Measurements from ENCODE around the gene TMEM255B.
"Not testable (repeated sequence)": the region's sequence is repeated elsewhere in the genome, so short reads cannot be mapped to it uniquely, and the experiment has no call there.

TMEM255B gene

DNA sequence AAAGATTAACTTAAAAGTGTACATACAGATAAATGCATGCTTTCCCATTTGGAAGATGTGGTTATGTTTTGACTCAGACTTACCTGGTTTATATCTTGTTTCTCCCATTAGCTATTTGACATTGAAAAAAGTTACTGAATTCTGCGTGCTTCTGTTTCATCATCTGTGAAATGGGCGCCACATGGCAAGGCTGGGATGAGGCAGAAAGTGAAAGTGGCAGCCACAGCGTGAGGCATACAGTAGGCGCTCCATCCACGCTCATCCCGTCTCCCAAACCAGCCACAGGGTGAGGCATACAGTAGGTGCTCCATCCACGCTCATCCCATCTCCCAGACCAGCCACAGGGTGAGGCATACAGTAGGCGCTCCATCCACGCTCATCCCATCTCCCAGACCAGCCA, 14.0 kb upstream of the TMEM255B start:
- H3K4me2 ChIP-seq (ENCODE audit: low read depth, low read length, poor library complexity, severe bottlenecking), result no peak overlapping the region
- no peaks in the 10 kb centered on the region for H3F3A ChIP-seq (ENCODE audit: insufficient read depth)
- H4K20me1 ChIP-seq (ENCODE audit: low read depth, low read length), result no peaks in the 10 kb centered on the region
- no peak overlapping the region for H3K9ac ChIP-seq (ENCODE audit: low read length)
- no peaks in the 10 kb centered on the region for H3K79me2 ChIP-seq (ENCODE audit: insufficient read depth, low read length)
- H3K9me3 ChIP-seq (ENCODE audit: insufficient read depth, low read length), result no peaks in the 10 kb centered on the region
- no peak overlapping the region for H3K4me3 ChIP-seq (ENCODE audit: insufficient read depth, low read length, poor library complexity, severe bottlenecking)
- H3K27ac ChIP-seq (ENCODE audit: low read depth, low read length), result no peak overlapping the region
- no peak overlapping the region for H2AFZ ChIP-seq (ENCODE audit: low read depth, low read length, severe bottlenecking)
- no peaks in the 10 kb centered on the region for H3K36me3 ChIP-seq (ENCODE audit: low read length)
- H3K27me3 ChIP-seq (ENCODE audit: low read length), result no peaks in the 10 kb centered on the region
- TF ChIP-seq, protein P1, sequence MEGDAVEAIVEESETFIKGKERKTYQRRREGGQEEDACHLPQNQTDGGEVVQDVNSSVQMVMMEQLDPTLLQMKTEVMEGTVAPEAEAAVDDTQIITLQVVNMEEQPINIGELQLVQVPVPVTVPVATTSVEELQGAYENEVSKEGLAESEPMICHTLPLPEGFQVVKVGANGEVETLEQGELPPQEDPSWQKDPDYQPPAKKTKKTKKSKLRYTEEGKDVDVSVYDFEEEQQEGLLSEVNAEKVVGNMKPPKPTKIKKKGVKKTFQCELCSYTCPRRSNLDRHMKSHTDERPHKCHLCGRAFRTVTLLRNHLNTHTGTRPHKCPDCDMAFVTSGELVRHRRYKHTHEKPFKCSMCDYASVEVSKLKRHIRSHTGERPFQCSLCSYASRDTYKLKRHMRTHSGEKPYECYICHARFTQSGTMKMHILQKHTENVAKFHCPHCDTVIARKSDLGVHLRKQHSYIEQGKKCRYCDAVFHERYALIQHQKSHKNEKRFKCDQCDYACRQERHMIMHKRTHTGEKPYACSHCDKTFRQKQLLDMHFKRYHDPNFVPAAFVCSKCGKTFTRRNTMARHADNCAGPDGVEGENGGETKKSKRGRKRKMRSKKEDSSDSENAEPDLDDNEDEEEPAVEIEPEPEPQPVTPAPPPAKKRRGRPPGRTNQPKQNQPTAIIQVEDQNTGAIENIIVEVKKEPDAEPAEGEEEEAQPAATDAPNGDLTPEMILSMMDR (IDR thresholded peaks at IDR 0.05; ENCODE audit: insufficient read depth, low read length, poor library complexity, severe bottlenecking), result no peak
- no peak for TF ChIP-seq EZH2phosphoT487 (conservative IDR thresholded peaks at IDR 0.05; ENCODE audit: low read length)
- H3K9me2 ChIP-seq (replicated peaks; ENCODE audit: insufficient read depth, low read length), result no peaks in the 10 kb centered on the region

DNA sequence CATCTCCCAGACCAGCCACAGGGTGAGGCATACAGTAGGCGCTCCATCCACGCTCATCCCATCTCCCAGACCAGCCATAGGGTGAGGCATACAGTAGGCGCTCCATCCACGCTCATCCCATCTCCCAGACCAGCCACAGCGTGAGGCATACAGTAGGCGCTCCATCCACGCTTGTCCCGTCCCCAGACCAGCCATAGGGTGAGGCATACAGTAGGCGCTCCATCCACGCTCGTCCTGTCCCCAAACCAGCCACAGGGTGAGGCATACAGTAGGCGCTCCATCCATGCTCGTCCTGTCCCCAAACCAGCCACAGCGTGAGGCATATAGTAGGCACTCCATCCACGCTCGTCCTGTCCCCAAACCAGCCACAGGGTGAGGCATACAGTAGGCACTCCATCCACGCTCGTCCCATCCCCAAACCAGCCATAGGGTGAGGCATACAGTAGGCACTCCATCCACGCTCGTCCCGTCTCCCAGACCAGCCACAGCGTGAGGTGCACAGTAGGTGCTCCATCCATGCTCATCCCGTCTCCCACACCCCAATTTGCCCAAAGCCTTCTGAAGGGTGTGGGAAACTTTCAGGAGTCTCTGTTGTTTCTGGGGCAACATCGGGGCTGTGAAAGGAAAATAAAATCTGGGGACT, 13.4 kb upstream of the TMEM255B start:
- H3K4me3 ChIP-seq (ENCODE audit: insufficient read depth, low read length, poor library complexity, severe bottlenecking); H3K9me3 ChIP-seq (ENCODE audit: insufficient read depth, low read length); H3K9me2 ChIP-seq (replicated peaks; ENCODE audit: insufficient read depth, low read length); H4K20me1 ChIP-seq (ENCODE audit: low read depth, low read length); H3K9ac ChIP-seq (ENCODE audit: low read length); H3K27me3 ChIP-seq (ENCODE audit: low read length); H3K27ac ChIP-seq (ENCODE audit: low read depth, low read length); H3K36me3 ChIP-seq (ENCODE audit: low read length); H2AFZ ChIP-seq (ENCODE audit: low read depth, low read length, severe bottlenecking); H3K4me2 ChIP-seq (ENCODE audit: low read depth, low read length, poor library complexity, severe bottlenecking); H3K79me2 ChIP-seq (ENCODE audit: insufficient read depth, low read length); H3F3A ChIP-seq (ENCODE audit: insufficient read depth): not testable (repeated sequence)

DNA sequence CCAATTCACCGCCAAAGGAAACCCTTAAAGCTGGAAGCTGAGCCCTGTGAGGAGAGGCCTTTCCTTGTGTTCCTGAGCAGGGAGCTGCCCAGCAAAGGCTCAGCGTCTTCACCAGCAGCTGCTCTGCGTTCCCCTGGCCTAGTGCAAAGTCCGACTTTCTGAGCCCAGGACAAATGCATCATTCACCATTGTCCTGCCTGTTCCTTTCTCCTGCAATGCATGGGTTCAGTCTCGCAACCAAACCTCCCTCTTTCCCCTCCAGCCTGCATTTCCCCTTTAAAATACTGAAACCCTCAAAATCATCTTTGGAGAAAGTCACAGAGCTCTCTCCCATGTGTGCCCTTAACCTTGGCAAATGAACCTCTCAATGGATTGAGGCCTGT, 12.9 kb upstream of the TMEM255B start:
- Histone ChIP-seq H3K9me3 (ENCODE audit: insufficient read depth, low read length) (peaks cover 8% of the 10 kb centered on the region; the same call in 1 of the 2 replicates), H3K9me2 (replicated peaks; ENCODE audit: insufficient read depth, low read length) (no peaks in the 10 kb centered on the region), H3K4me3 (ENCODE audit: insufficient read depth, low read length, poor library complexity, severe bottlenecking) (no peak overlapping the region), H3K36me3 (ENCODE audit: low read length) (no peaks in the 10 kb centered on the region), H3K9ac (ENCODE audit: low read length) (no peak overlapping the region), H3K4me2 (ENCODE audit: low read depth, low read length, poor library complexity, severe bottlenecking) (no peak overlapping the region), H4K20me1 (ENCODE audit: low read depth, low read length) (no peaks in the 10 kb centered on the region), H3K27ac (ENCODE audit: low read depth, low read length) (no peak overlapping the region), H3F3A (ENCODE audit: insufficient read depth) (no peaks in the 10 kb centered on the region), H3K79me2 (ENCODE audit: insufficient read depth, low read length) (no peaks in the 10 kb centered on the region), H3K27me3 (ENCODE audit: low read length) (no peaks in the 10 kb centered on the region), H2AFZ (ENCODE audit: low read depth, low read length, severe bottlenecking) (no peak overlapping the region)
- no peak for TF ChIP-seq EZH2phosphoT487 (conservative IDR thresholded peaks at IDR 0.05; ENCODE audit: low read length)
- TF ChIP-seq, protein P1 (IDR thresholded peaks at IDR 0.05; ENCODE audit: insufficient read depth, low read length, poor library complexity, severe bottlenecking), result no peak

DNA sequence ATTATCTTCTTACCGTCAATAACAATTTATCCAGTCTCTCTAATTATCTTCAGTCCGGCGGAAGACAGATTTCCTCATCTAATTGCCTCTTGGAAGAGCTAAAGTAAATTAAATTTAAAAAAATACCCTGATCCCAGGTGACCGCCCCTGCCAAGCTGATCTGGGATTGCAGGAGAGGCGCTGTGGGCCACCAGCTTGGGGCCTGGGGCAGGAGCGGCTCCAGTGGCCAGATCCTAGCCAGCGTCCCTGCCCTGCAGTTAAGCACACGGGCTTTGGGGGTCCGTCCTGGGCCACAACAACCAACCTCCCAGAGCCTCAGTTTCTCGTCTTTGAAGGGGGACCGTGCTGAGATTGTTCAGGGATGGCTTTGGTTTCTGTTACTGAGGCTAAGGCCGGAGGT, 12.4 kb upstream of the TMEM255B start:
- no peaks in the 10 kb centered on the region for H3K9me2 ChIP-seq (replicated peaks; ENCODE audit: insufficient read depth, low read length)
- no peak overlapping the region for H3K4me2 ChIP-seq (ENCODE audit: low read depth, low read length, poor library complexity, severe bottlenecking)
- H3K27ac ChIP-seq (ENCODE audit: low read depth, low read length), result no peak overlapping the region
- no peak overlapping the region for H3K4me3 ChIP-seq (ENCODE audit: insufficient read depth, low read length, poor library complexity, severe bottlenecking)
- H3K36me3 ChIP-seq (ENCODE audit: low read length), result no peaks in the 10 kb centered on the region
- no peak overlapping the region for H2AFZ ChIP-seq (ENCODE audit: low read depth, low read length, severe bottlenecking)
- no peaks in the 10 kb centered on the region for H3K27me3 ChIP-seq (ENCODE audit: low read length)
- no peaks in the 10 kb centered on the region for H3K79me2 ChIP-seq (ENCODE audit: insufficient read depth, low read length)
- no peaks in the 10 kb centered on the region for H4K20me1 ChIP-seq (ENCODE audit: low read depth, low read length)
- no peaks in the 10 kb centered on the region for H3F3A ChIP-seq (ENCODE audit: insufficient read depth)
- H3K9ac ChIP-seq (ENCODE audit: low read length), result no peak overlapping the region
- TF ChIP-seq, protein P1 (IDR thresholded peaks at IDR 0.05; ENCODE audit: insufficient read depth, low read length, poor library complexity, severe bottlenecking), result no peak
- TF ChIP-seq EZH2phosphoT487 (conservative IDR thresholded peaks at IDR 0.05; ENCODE audit: low read length), result no peak
- peaks cover 13% of the 10 kb centered on the region; the same call in 1 of the 2 replicates for H3K9me3 ChIP-seq (ENCODE audit: insufficient read depth, low read length)

All from SU-DHL-6 (cell line).